ENCODE results near the gene ITGB4. TPM values are rescaled to one million over a fixed set of nuclear protein-coding genes. Genes with fewer than 3 reads are reported as not detected.

Gene ITGB4
- total and polyA plus RNA-seq, 2 of the 13 experiments (the other 11 are each of a cell fraction or from before 2014, with no cell fraction given) = 6.9 to 14.5 TPM

GRCh38 chr17:75783803-75784472, 62.7 kb downstream of the ITGB4 start (continued):
- peak; percentile 12; the same call in 1 of the 2 replicates for TF ChIP-seq MAF1 (CRISPR knock-in tag; IDR thresholded peaks at IDR 0.05; ENCODE audit: borderline replicate concordance)
- peak; percentile 52; the same call in 1 of the 2 replicates for TF ChIP-seq E2F1 (CRISPR knock-in tag; IDR thresholded peaks at IDR 0.05)
- TF ChIP-seq SNAPC5 (CRISPR knock-in tag; IDR thresholded peaks at IDR 0.05; ENCODE audit: borderline replicate concordance) = 0 out of 2 replicates have a peak, but pooled peaks have one; percentile 28
- TF ChIP-seq ZC3H13 (CRISPR knock-in tag; IDR thresholded peaks at IDR 0.05) = no peak
- no peak for TF ChIP-seq ZBTB2 (CRISPR knock-in tag; IDR thresholded peaks at IDR 0.05; ENCODE audit: low read depth)
- TF ChIP-seq GZF1 (CRISPR knock-in tag; IDR thresholded peaks at IDR 0.05) = peak; percentile 77
- TF ChIP-seq KLF12 (CRISPR knock-in tag; IDR thresholded peaks at IDR 0.05; ENCODE audit: borderline replicate concordance) = peak; percentile 49

GRCh38 chr17:75784473-75785015, 63.3 kb downstream of the ITGB4 start, which contains the start of gene UNK:
UNK (plus strand) TSS chr17:75784806; CDS start chr17:75784881, 75 bp downstream.
- Histone ChIP-seq H3K79me2 (ENCODE audit: insufficient read depth, low read length) (peaks cover 42% of the 10 kb centered on the region), H4K20me1 (ENCODE audit: insufficient read depth, low read length) (no peaks in the 10 kb centered on the region), H3K9ac (ENCODE audit: insufficient read depth, low read depth, low read length) (peak within 1 kb of the TSS; percentile 94), H2AFZ (ENCODE audit: low read length) (peak within 1 kb of the TSS; percentile 21), H3K27me3 (ENCODE audit: control insufficient read depth in 1 of 2, insufficient read depth in 2 of 2, low read length in 2 of 2) (no peaks in the 10 kb centered on the region; a peak in 1 of 5 replicates), H3K9me3 (ENCODE audit: low read length) (no peaks in the 10 kb centered on the region), H3K4me3 (replicated peaks in 1 of 3; ENCODE audit: insufficient read depth in 1 of 3, low read depth in 2 of 3, low read length in 3 of 3) (peak within 1 kb of the TSS; percentile 57 to 82 (median 81)), H3K4me1 (ENCODE audit: insufficient read depth, low read length) (peaks cover 64% of the 10 kb centered on the region), H3K27ac (ENCODE audit: extremely low read length, insufficient read depth, low read length) (peak within 1 kb of the TSS; percentile 93), H3K36me3 (replicated peaks in 1 of 2; ENCODE audit: control insufficient read depth in 1 of 2, insufficient read depth in 2 of 2, low read length in 2 of 2) (peaks cover 0 to 3% of the 10 kb centered on the region in 2 experiments; a peak in 1 of 5 replicates), H3K4me2 (ENCODE audit: low read depth, low read length) (peak within 1 kb of the TSS; percentile 99)
- ChIA-PET POLR2A (interaction anchor here (0.9 to 6.5 kb wide), 15 partner anchors 10 to 118 kb away, joined by 3 to 46 read pairs (median 9); partner anchors contain the start of genes GALK1, RECQL5, SAP30BP and TRIM47), CTCF (ENCODE audit: low intra/inter-chr PET ratio, low total read pairs) (no interaction called here)
- no TSS peak for BruUV-seq (replicated peaks)
- peak; percentile 80 for ATAC-seq
- FAIRE-seq = peak; percentile 67
- in situ Hi-C loops (cut with HindIII; ENCODE audit: extremely low pct_ligation_motif_present, low pct_unique_long_range_greater_than_20kb) = no loop called here
- under 1% methylated on average over 17 of the region's 45 CpGs for WGBS (ENCODE audit: low lambda C conversion rate)
- peak; percentile 99 for DNase-seq (ENCODE audit: low spot score)
- intact Hi-C loops (cut with micrococcal nuclease; ENCODE audit: unreplicated experiment) = no loop called here
- no peak for TF ChIP-seq BATF2 (CRISPR knock-in tag; IDR thresholded peaks at IDR 0.05)
- TF ChIP-seq ZNF441 (CRISPR knock-in tag; IDR thresholded peaks at IDR 0.05; ENCODE audit: borderline replicate concordance) = no peak
- TF ChIP-seq PAX8 (CRISPR knock-in tag; IDR thresholded peaks at IDR 0.05; ENCODE audit: borderline replicate concordance) = no peak
- TF ChIP-seq ATF7 (IDR thresholded peaks at IDR 0.05) = no peak; the same call in 1 of the 2 replicates
- TF ChIP-seq ATF7 (CRISPR knock-in tag; IDR thresholded peaks at IDR 0.05) = no peak
- TF ChIP-seq ZNF263 (CRISPR knock-in tag; IDR thresholded peaks at IDR 0.05) = peak; percentile 30; the same call in 1 of the 2 replicates
- TF ChIP-seq ZNF800 (CRISPR knock-in tag; IDR thresholded peaks at IDR 0.05) = no peak
- no peak for TF ChIP-seq ZNF253 (CRISPR knock-in tag; IDR thresholded peaks at IDR 0.05; ENCODE audit: borderline replicate concordance)
- TF ChIP-seq CBX2 (IDR thresholded peaks at IDR 0.05; ENCODE audit: low read depth, low read length) = no peak
- TF ChIP-seq CBX2 (CRISPR knock-in tag; IDR thresholded peaks at IDR 0.05; ENCODE audit: low read depth) = no peak
